NCI-H774 (cell line): Measurements from ENCODE around the gene AMN.

Source experiments
- DNase-seq: peaks from one replicate; lab custom pipeline; 2025; lab: John Stamatoyannopoulos, UW

AMN gene

DNA sequence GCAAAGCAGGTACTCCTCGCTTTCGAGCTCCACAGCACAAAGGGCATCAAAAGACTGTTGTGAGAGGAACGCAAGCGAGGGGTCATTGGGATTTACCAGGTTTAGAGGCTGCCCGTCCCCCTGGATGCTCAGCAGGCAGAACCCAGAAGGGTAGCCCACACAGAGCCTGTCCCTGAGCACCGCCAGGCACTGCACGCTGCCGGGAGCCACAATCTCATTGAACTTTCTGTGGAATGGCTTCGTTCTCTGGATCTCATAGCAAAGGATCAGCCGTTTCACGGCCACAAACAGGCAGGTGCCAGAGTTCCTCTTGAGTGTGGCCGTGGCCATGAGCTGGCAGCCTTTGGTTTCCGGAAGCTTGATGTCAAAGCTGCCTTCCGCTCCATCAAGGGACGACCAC lies 21.5 kb downstream of the AMN start:
- DNase-seq, result no peak

DNA sequence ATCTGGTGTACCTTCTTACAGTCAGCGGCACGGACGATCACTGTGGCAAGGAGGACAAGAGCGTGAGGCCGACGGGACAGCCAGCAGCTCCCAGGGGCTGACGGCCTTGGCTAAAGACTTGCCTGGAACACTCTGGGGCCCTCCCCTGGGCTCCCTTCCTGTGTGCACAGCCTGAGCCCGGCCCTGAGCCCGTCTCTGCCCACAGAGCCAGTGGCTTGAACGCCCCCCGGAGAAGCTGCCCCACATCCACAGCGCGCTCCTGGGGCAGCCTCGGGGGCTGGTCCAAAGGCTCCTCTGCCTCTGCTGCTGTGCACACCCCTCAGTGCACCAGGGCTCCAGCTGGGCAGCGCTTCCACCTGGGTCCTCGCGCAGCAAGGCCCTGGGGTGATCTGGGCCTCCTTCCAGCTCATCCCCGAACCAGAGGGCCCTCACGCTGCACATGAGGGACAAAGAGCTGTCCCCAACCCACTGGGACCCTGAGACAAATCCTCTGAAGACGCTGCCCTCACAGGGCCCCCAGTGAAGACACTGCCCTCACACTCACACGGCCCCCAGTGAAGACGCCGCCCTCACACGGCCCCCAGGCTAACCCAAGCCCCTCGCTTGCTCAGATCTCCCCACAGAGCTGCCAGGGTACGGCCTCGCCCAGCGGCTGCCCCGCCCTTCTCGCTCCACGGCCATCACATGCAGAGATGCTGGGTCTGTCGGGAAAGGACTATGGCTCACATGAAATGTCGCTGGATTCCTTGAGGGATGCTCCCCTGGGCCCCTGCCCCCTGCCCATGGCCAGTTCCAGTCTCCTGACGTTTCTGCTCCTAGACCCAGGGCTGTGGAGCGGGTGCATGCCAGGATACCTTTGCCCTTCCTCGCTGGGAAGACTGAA lies 22.2 kb downstream of the AMN start:
- DNase-seq, result no peak

DNA sequence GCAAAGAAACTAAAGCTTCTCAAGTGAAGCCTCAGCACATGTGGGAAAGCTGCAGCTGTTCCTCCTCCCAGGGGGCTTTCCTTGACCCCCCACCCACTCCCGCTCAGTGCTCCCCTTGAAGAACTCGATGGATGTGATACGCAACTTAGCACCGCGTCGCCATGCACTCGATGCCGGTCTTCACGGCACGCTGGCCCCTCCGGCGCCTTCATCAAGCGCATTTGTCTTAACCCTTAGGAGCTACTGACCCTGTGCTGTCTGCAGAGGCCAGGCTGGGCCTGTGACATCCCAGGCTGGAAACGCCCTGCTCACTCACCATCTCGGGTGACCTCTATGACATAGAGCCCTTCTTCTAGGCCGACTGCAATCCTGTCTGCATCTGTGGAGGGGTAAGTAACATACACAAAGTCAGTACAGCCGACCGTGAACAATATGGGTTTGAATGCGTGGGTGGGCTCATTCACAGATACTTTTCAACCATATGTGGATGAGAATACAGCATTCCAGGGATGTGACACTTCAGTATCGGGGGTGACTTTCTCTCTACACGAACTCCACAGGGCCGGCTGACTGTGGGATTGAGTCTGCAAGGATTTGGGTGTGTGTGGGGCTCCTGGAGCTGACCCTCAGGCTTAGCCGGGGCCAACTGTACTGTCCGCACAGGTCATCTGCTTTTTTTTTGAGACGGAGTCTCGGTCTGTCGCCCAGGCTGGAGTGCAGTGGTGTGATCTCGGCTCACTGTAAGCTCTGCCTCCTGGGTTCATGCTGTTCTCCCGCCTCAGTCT lies 23.1 kb downstream of the AMN start:
- no peak for DNase-seq

DNA sequence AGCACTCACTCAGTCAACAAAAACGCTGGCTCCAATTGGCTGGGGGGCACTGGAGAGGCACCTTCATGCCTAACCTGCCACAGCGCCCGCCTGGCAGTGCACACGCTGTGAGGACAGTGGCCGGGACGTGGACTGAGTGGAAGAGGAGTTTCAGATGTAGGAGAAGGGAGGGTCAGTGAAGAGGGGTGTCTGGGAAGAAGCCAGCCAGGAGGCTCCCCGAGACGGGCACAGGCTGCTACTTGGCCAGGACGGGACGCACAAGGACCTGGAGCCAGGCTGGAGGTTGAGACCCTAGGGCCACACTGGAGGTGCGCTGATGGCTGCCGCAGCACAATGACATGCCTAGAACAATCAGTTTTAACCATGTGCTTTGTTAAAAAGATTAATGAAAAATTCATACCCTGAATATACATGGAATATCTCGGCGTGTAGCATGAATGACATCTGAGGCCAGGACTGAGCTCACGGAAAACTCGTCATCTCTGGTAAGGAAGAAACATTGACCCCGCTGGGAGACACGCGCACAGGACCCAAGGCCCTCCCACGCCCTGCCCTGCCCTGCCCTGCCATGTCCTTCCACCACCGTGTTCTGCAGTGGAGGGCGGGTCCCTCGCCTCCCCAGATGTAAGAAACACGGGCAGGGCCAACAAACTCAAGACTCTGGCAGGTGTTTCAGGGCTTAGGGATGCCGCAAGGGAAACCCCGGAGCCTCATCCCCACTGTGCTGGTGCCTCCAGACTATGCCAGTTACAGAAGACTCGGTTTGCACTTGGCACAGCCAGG lies 25.0 kb downstream of the AMN start:
- DNase-seq, result no peak

DNA sequence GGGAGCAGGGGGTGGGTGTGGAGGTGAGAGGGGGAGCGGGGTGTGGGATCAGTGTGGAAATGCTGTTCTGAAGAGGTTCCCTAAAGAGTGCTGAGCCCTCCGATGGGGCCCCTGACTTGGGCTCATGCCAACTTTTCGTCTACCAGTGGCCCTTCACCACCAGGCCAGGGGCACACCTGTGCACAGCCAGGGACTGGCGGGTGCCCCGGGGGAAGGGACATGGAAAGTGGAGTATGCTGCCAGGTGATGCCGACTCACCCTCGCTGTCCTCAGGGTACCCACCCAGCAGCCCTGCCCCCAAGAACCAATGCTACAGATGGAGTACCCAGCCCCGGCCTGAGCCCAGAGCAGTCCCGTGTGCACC lies 26.2 kb downstream of the AMN start:
- no peak for DNase-seq

DNA sequence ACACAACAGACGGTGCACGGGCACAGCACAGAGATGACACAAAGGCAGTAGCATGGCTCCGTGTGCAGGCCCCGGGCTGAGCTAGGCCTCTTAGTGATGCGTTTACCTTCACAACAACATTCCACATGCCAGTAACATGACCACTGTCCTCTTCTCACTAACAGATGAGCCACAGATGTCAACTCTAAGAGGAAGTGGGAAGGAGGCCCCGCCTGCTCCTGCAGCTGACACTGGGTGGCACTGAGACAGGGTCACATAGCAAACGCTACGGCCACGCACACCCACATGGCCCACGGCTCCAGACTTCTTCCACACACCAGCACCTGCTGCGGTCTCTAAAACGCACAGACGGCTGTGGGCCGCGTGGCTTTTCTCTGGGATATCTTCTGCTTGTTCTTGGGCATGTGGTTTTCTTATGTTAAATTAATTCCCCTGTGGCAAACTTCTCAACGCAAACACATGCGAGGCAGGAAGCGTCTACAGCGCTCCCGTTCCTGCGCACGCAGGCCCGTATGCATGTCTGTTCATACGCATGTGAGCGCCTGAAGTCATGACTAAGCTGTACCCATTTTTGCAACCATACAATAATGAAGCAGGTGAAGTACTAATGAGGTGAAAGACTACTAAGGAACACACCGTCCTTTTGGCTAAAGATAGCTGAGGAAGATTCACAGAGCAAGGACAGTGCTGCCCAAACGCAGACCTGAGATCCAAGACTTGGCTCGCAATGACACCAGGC lies 26.8 kb downstream of the AMN start:
- DNase-seq, result no peak

DNA sequence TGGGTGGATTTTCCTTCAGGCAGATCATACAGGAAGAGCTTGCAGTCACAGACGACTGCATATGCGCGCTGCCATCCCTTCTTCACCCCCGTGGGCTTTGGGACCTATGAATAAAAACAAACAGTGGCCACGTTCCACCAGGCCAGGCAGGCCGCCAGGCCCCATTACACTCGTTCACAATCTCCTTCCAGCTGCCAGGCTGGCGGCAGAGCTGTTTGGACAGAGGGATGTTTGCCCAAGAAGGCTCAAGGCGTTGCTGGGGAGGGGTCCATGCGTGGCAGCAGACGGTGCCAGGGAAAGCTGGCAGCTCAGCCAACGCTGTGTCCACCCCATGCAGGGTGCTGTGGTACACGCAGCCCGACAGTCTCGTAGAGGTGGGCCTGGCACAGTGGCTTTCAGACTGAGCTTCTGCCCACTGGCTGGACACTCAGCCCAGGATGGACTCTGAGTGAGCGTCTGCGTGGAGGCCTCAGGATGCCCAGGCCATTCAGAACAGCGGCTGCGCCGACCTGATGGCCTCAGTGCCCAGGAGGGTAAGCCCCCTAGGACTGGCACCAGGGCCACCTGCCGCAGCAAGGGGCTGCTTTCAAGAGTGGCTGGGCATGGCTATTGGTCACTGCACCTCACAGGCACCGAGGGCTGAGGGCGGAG lies 27.5 kb downstream of the AMN start:
- no peak for DNase-seq

DNA sequence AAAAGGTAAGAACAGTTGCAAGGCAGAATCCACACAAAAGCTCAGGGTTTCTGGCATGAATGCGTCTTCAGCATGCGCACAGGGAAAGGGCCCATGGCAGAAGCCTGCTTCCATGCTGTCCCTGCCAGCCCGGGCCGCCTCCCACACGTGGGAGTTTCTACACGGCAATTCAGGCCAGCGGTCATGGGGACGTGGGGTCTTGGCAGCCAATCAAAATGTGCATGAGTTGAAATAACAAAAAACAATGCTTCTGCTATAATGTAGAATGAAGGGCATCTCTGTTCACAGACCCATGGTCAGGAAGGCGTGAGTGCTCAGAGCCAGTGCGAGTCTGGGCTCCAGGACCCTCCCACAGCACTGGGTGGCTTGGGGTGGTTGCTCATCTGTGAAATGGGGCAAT lies 28.6 kb downstream of the AMN start:
- no peak for DNase-seq

DNA sequence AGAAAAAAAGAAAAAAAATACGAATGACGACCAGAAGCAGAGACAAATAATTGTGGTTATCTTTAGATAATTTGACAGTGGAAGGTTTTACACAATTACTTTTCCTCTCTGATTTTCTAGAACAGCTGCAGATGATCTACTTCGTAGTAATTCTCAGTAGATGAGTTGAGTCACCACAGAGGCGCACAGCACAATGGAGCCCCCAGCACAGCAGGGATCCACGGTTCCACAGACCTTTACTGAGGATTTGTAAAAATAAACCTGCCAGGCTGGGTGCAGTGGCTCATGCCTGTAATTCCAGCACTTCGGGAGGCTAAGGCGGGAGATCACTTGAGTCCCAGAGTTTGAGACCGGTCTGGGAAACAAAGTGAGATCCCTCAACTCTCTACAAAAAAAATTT lies 29.3 kb downstream of the AMN start:
- DNase-seq, result no peak

DNA sequence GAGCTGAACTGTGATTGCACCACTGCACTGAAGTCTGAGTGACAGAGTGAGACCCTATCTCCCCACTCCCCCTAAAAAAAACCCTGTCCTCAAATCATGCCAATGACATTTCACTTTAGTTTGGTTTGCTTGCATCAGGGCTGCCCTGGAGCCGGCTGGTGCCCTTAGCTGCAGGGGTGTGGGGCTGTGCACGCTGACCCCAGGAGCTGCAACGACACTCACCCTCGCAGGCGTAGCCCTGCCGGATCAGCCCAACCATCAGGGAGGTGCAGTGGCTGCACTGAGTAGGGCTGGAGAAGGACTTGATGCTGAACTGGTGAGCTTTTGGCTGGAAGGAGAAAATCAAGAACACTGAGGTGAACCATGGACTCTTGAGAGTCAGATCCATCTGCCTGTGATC lies 29.8 kb downstream of the AMN start:
- DNase-seq, result no peak

DNA sequence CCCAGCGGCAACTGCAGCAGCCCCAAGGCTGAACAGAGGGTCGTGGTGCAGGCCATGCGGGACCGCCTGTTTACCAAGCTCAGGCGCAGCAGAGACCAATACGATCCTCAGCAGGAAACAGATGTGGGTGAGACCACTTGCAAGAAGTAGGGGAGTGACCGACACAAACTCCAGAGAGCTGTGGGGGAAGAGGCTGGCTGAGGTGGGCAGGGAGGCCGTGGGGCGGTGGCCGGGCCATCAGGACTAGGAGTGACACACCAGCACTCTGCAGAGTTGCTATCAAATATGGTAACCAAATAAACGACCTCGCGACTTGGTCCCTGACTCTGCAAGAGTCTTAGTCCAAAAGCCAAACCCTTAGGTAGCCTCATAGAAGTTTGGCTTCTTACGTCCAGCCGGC lies 30.6 kb downstream of the AMN start:
- no peak for DNase-seq

DNA sequence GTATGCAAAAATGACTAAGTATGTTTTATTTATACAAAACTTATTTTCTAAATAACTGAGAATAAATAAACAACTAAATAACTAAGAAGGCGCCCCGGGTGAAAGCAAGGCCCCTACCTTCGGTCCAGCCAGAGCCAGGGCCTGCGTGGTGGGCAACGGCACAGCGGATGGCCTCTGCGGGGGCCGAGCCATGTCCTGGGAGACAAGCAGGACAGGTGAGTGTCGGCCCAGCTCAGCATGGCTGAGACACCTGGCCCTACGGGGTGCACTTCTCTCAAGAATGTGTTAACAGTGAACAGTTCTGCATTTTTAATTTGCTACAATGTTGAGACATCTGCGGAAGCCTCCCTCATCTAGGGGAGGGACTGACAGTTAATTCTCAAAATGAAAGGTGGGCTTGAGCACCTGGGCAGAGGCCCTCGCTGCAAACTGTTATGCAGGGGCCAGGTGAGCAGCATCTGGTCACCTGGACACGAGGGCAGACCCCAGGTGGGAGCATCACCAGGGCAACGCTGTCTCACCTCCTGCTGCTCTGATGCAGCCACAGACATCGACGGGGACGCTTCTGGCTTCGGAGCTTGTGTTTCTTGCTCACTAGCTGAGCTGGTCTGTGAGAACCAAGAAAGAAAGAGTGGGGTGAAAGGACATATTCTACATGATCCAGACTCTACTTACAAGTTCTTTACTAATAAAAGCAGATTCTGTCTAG lies 31.8 kb downstream of the AMN start:
- DNase-seq, result no peak

DNA sequence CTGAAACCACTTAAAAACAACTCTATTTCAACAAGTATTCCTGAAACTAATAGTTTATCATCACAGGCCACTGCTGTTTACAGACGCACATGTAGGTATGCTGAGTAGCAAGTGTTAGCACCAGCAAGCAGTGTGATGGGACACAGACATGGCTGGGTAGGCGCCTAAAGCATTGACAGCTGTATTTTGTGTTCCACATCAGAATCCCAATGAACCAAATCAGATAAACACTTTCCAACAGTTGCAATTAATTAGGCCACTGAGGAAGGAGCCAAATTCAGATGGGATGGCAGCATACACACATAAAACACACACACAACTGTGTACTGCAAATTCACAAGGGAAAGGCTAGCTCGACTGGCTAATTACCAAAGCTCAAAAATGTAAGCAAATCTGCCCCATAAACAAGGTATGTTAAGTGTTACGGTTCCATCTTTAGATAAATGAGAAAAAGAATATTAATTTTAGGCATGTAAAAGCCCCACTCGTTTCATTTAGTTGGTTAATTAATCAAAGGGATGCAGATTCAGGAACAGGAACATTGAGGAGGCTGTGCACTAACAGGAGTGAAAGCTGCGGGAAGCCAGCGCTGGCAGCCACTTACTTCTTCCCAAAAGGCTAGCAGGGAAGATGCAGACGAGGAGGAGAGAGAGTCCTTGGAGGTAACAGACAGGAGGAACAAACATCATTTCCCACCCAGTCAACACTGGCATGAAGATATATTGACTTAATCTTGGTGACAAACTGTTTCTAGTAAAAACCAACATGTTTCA lies 33.4 kb downstream of the AMN start:
- DNase-seq, result no peak

DNA sequence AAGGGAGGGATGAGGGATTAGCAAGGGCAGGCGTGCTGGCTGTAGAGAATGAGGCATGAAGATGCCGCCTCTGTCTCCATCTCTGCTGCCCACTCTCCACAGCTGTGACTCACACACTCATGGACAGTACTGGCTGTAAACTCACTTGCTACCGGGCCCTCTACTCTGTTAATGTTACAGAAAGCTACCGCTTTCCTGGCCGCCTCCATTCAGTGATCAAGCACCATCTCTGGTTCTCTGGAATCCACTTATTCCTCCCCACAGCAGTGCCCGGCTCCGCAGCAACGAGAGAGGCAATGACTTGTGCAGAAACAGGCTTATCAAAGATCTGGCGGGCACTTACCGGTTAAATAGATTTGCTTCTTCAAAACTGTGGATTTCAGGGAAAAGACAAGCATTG lies 34.8 kb downstream of the AMN start:
- DNase-seq, result no peak

DNA sequence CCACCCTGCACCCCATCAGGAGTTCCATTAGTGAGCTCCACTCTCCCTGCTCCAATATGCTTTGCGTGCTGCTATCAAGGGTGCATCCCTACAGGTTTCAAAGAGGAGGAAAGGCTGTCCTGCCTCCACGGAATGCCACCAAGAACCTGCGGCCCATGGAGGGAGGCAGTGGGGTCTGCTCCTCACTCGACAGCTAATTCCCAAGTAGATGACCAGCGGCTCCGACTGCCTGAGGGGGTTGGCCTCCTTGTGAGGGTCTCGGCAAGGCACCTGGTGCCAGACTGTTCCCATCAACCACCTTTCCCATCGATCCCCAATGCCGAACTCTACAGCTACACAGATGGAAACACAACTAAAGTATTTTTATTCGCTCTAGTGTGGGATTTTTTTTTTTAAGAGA lies 36.0 kb downstream of the AMN start:
- no peak for DNase-seq

DNA sequence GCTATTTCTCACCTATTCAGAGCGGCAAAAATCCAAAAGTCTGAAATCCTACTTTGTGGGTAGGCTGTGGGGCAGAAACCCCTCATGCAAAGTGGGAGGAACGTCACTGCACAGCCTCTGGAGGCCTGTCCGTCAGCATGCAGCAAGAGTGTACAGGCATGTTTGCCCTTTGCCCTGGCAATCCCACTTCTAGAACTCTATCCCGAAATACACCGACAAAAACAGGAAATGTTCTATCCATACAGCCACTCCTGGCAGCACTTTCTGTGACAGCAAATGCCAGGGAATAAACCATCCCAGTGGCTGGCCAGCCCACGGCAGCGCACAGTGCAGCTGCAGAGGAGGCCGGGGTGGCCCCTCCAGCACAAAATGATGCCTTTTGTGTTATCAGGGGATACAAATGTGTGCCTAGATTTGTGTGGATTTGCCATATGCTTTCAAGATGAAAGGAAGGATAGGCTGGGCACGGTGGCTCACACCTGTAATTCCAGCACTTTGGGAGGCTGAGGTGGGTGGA lies 39.7 kb downstream of the AMN start:
- no peak for DNase-seq

DNA sequence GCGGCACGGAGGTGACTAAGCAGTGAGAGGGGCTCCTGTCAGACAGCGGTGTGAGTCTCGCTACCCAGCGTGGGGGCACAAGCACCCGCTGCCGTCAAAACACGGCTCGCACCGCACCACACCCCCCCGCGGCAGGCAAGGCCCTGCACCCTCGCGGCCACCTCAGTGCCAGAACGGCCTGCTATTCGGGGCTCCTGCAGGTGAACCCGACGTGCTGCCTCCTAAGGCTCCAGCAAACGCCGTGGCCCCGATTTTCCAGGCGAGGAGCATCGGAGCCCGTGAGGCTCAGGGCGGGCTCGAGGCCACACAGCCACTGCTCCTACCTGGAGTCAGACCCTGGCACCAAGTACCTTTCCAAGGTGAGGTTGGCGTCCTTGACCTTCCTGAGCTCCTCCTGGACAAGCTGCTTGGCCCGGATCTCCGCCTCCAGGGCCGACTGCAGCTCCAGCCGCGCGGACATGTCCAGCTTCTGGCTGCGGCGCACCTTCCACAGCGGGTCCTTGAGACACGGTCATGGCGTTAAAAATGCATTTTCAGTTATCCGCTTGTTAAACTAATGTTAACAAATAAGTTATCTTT lies 41.8 kb downstream of the AMN start:
- DNase-seq, result no peak

DNA sequence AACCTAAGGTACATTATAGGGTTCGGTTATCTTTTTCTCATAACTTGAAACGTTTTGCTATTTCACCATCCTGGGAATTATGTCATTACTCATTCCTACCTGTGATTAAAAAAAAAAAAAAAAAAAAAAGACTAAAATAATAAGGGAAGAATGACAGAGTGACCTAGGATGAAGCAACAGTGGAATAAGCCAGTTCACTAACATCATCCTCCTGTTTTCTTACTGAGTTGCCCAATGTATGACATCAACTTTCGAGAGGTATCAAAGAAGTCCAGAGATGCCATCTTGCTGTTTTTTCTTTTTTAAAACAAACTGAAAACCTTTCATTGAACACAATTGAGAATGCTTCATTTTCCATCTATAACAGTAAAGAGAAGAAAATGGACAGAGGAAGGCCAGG lies 42.8 kb downstream of the AMN start:
- DNase-seq, result no peak

DNA sequence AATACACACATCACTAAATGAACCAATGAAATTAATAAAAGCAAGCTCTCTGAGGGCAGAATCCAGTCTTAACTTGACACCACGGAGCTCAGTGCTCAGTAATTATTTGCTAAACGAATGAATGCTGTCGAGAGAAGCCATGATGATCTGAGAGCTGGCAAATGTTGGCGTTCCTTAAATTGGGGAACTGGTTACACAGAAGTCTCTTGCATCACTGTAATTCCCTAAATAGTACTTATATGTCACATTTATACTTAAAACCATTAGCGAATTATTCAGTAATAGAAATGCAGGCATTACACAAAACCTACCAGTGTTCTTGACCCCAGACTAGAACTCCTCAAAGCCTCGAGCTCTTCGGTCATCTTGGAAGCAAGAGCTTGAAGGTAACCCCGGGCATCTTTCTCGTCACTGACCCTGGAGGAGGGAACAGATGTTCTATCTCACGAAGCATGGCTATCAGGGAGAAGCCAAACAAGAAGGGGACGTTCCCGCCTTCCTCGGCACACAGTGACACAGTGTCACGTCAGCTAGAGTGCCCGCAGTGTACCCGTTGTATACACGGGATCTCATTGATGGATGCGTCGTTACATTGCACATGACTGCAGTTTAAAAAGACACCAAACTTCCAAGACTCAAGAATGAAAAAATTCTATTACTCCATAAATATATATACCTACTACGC lies 43.6 kb downstream of the AMN start:
- no peak for DNase-seq
